ENCODE data around the gene CEP350.
"Not testable (repeated sequence)": the region's sequence is repeated elsewhere in the genome, so short reads cannot be mapped to it uniquely, and the experiment has no call there.

Gene CEP350

DNA sequence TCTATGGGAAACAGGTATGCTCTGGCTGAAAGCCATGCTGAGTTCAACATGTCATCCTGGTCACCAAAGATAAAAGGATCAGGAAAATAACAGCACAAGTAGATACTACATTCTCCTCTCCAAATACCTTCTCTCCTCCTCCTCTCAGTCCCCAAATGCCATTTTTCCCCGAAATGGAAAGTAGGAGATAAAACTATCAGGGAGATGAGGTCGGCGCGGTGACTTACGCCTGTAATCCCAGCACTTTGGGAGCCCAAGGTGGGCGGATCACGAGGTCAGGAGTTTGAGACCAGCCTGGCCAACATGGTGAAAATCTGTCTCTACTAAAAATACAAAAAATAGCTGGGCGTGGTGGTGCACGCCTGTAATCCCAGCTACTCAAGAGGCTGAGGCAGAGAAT is 179.1 kb downstream of the CEP350 start:
- not testable (repeated sequence) for DNase-seq

DNA sequence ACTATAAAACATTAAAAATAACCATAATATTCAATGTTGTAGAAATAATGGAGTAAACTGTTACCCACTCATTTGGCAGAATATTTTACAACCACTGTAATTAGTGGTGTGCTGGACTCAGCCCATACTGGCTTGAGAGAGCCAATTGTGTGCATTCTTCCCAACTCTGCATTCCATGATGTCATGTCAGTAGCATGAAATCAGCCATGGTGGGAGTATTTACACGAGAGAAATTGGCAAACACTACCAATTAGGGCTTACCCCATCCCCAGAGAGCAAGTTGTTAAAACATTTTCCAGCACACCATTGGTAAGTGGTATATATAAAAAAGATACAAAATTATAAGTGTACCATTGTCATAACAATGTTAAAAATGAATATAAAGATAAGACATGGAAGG is 180.9 kb downstream of the CEP350 start:
- no peak for DNase-seq

DNA sequence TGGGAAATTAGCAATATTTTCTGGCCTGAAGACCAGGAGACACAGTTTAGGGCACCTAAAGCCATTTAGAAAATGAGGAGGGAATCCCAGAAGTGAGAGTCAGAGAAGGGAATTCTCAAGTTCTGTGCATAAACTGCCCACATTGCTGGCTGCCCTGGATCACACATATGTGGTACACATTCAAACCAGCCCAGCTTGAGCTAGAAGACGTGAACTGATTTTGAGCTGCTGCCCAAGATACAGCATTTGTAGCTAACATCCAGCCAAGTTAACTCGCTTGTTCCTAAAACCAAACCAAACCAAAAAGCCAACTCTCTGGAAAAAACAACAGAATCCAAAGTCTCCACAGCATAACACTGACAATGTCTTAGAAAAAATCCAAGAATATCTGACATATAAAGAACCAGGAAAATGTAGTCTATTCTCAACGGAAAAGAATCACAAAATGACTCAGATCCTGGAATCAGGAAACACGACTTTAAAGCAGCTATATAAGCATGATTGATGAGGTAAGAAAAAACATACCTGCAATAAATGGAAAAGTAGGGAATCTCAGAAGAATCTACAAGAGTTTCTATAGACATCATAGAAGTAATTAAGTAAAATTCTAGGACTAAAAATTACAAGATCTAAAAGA is 181.8 kb downstream of the CEP350 start:
- no peak for DNase-seq

DNA sequence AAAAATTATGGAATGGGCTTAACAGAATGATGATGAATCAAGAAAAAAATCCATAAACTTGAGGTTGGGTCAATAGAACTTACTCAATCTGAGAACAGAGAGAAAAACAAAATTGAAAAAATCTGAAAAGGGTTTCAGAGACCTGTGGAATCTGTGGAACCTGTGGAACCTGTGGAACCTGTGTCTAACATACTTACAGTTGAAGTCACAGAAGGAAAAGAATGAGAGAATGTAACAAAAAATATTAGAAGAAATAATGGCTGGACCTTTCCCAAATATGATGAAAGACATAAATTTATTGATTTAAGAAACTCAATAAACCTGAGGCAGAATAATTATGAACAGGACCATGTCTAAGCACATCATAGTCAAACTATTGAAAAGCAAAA is 182.4 kb downstream of the CEP350 start:
- DNase-seq = no peak

DNA sequence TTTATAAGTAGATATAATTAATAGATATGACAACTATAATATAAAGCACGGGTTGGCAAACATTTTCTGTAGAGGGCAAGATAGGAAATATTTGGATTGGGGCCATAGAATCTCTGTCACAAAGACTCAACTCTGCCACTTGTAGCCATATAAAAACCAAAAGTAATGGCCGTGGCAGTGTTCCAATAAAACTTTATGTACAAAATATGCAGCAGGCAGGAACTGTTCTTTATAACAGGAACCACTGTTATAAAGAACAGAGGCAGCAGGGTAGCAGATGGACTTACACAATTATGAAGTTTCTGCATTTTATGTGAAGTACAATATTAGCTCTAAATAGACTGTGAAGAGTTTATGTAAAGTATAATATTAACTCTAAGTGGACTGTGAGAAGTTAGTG is 183.2 kb downstream of the CEP350 start:
- no peak for DNase-seq

DNA sequence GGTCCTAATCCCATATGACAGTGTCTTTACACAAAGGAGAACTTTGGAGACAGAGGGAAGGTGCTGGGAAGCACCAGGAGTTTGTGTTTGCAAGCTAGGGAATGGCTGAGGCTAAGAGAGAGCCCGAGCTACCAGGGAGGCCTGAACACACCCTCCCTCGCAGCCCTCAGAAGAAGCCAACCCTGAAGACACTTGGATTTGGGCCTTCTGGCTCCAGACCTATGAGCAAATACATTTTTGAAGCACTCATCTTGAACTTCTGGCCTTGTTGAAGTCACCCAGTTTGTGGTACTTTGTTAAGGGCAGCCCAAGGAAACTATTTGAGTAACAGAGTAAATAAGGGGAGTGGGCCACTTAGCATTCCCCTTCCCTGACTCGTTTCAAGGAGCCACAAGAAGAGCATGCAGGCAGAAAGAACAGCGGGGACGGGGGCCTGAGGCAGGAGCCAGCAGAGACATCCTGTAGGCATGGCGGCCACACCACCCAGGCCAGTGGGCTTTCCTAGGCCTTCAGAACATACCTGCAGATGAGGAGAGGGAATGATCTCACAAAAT is 186.8 kb downstream of the CEP350 start:
- no peak for DNase-seq

DNA sequence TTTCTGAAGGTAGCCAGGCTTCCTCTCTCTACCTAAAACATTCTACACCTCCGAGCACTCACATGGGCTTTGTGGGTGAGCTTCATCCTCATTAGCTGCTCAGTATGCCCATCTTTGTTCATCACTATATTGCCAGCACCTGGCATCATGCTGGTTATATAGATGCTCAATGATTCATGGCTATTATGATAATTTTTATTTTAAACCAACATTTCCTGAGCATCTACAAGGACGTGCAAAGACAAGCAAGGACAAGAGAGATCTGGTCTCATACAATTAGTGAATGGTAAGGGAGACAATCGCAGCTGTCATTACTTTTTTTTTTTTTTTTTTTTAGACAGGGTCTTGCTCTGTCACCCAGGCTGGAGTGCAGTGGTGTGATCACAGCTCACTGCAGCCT is 188.7 kb downstream of the CEP350 start:
- DNase-seq = no peak

DNA sequence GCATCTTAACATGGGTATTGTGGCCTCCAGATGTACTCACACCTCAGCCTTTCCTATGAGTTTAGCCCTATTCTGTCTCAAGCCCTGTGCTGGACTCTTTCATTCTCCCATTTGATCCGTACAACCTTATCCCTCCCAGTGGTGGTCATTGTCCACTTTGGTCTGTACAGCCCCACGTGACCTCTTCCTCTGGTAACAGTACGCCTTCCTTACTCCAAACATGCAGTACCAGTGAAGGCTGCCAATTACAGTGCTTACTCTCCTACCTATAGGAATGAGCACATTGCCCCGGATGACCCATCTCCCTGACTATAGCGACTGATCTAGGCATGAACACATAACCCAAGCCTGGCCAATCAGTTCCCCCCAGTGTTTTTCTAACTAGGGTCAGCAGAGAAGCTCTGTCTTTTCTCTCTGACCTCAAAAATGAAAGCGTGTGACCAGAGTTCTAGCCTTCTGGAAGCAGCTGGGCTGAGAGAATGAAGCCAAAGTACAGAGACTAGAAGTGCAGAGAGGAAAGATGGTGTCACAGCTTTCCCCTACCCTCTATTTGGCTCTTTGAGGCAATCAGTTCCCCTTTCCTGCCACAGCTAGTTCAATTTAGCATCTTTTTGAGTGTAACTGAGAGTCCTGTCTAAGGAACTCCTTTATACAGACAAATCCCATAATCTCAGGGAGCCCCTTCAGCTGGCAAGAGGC is 190.2 kb downstream of the CEP350 start:
- DNase-seq = no peak

DNA sequence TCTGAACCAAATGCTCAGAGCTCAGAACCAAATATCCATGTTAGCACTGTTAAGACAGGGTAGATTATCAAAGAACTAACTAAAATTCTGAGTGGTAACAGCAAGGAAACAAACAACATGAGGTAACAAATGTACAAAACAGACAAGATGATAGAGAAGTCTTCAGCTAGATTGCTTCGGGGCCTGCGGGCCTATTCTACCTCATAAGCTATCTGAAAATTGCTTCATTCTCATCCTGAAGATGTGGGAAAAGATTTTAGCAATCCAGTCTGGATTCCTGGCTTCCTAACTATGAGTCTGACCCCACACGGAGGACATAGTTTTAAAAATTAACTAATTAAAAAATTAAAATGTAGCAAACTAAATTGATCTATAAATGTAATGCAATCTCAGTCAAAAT is 190.8 kb downstream of the CEP350 start:
- DNase-seq = no peak

DNA sequence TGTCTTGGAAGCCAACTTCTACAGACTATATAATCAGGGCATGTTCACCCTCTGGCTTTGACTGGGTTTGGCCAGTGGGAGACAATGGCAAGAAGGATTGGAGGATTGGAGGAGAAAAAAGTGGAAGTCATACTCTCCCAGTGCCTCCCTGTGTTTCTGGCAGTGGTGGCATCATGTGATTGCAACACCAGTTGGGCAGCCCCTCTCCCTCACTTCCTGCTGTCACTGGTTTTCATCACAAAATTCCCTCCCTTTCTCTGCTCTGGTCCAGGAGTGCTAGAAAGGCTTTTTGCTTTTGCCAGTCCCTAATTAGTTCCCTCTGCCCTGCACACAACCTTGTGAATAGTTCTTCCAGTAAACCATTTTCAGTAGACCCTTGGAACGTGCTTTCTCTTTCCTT is 196.4 kb downstream of the CEP350 start:
- DNase-seq = no peak

DNA sequence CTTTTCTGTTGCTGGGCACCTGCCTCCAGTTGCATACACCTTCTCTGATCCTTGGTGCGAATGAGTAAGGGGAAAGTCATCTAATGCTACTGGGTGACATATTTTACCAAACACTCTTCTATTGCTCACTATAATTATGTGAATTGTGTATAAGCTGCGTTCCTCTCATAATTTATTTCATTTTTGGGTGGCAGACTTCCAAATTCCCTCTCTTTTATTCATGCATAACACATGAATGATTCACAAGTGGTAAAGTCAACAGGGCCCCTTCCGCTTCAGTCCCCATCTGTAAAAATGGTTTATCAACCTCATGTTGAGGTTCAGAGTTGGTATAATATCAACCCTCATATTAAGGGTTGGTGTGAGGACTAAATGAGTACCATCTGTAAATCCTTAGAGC is 196.9 kb downstream of the CEP350 start:
- DNase-seq = no peak

DNA sequence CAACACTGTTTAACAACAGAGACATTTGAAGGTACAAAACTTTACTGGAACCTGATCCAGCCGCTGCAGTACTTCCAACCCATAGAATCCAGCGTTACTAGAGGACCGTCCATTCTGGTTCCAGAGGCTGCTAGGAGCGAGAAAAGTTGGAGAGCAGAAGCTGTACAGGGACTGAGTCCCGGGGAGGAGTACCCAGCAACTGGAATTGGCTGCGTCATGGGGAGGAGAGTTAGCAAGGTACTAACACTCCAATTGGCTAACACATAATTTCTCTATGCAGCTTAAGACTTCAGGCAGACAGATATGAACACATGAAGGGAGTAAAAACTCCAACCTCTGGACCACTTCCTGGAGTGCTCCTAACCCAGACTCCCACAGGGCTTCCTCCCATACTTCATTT is 198.0 kb downstream of the CEP350 start:
- no peak for DNase-seq

DNA sequence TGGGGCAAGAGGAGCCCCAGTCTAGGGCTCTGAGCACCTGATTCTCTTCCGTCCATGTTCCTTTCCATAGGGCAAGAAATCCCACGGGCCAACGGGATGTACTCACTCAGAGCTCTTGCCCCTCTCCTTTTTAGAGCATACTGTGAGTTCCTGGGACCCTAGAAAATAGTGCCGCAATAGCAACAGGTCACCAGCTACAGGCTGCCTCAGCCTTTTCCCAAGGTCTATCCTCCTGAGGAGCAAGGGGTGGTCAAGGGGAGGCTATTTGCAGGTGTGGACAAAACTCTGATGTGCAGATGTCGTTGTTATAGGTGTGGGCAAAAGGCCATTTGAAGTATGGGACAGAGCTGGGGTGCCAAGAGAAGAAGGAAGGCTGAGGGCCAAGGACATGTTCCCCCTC is 198.4 kb downstream of the CEP350 start:
- no peak for DNase-seq

DNA sequence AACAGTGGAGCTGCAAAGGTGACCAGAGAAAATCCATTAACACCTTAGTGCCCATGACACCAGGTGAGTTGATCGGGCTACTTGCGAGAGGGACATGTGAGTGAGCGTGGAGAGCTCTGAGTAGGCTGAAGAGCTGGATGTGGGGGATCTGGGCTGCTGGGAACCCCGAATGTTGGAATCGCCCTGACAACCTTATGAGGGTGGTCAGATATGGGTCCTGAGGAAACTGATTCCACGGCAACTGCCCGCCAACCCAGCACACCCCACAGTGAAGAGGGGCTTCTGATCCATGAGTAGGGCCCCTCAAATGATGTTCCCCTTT is 199.4 kb downstream of the CEP350 start:
- DNase-seq = no peak

DNA sequence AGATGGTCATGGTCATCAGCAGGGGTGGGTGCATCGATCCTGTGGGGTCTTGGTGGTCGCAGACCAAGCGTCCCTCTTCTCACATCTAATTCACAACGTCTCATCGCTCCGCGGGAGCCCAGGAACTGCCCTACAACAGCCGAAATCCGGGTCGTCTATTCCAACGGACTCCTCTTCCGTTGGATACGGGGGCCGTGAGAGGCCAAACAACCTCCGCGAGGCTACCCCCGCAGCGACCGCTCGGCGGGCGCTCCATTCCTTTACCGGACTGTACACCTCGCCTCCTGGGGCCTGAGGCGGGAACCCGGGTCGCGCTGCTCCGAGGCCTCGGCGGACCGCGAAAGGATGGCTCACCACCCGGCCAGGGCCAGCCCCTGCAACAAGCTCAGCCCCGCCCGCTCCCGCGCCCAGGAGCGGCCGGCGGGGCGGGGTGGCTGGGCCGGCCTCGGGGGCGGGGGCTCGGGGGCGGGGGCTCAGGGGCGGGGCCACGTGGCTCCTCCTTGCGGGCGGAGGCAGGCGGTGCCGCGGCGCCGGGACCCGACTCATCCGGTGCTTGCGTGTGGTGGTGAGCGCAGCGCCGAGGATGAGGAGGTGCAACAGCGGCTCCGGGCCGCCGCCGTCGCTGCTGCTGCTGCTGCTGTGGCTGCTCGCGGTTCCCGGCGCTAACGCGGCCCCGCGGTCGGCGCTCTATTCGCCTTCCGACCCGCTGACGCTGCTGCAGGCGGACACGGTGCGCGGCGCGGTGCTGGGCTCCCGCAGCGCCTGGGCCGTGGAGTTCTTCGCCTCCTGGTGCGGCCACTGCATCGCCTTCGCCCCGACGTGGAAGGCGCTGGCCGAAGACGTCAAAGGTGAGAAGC is 199.9 kb downstream of the CEP350 start, which contains the start of gene QSOX1:
Gene QSOX1, plus strand, starts transcription at position 545 of the 857 bp plus-strand sequence. Its CDS starts 39 bp downstream, at position 584.
- DNase-seq = peak; percentile 57 to 76

DNA sequence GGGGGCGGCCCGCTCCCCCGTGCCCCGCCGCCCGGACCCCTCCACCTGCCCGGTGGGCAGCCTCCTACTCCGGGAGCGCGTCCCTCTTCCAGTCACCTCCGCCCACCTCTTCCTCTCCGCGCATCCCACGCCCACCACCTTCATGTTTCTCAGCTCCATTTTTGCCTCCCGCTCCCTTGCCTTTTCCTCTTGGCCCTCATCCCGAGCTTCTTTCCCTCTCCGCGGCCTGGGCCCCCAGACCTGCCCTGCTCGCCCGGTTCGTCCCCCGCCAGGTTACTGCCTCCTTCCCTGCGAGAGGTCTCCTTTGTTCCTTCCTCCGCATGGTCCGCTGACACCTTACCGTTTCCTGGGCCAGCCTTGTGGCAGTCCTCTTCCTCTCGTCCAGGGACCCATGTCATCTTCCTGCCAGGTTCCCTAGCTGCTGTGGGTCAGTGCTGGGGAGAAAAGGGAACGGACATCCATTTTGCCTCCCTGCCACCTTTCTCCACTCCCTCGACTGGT is 200.6 kb downstream of the CEP350 start:
- no peak for DNase-seq

DNA sequence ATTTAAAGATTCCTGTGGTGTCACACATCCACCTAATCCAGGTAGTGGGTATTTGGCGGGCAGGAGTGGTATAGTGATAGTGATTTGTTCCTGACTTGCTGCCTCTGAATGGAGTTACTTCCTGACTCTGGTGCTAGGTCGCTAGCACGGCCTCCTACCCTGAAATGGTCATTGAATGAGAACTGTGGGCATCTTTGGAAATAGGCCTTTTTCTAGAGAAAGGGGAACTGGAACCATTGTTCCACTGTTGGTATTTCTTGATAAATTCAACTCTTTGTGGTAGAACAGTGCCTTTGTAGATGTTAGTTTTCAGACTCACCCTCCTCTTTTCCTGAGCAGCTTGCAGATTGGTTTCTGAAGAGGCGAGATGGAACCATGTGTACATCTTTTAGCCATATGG is 201.6 kb downstream of the CEP350 start:
- no peak for DNase-seq

DNA sequence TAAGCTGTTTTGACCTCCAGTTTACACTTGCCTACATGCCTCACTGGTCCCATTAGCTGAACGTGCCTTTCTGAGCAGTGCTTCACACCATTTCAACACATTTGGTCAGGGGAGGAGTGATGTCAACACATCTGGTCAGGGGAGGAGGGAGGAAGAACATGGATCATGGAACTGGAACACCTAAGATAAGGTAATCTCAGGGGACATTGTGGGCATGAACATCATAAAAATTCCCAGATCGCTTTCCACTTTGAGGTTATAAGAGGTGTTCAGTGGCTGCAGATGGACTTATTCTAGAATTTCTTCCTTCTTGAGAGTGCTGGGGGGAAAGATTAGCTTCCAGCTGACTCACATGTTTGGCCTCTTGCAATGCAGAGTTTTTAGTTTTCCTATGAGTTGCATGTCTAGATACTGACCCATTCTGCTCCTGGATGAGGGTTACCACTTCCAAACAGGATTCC is 202.1 kb downstream of the CEP350 start:
- no peak for DNase-seq

DNA sequence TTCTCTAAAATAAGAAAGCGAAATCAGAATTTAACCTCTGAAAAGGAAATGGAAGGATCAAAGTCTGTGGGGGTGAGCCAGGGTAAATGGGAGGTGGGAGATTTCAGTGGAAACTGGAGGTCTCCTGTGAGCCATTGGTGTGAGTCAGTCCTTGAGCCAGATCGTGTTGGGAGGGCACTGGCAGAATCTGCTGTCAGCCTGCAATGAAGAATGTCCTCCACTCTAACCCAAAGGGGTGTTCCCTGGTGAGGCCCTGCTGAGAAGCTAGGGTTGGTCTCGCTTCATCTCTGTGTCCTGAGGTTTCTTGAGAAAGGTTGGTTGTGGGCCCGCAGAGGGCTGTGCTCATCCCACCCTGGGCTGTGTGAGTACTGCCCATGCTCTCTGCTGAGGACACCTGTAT is 202.5 kb downstream of the CEP350 start:
- no peak for DNase-seq

DNA sequence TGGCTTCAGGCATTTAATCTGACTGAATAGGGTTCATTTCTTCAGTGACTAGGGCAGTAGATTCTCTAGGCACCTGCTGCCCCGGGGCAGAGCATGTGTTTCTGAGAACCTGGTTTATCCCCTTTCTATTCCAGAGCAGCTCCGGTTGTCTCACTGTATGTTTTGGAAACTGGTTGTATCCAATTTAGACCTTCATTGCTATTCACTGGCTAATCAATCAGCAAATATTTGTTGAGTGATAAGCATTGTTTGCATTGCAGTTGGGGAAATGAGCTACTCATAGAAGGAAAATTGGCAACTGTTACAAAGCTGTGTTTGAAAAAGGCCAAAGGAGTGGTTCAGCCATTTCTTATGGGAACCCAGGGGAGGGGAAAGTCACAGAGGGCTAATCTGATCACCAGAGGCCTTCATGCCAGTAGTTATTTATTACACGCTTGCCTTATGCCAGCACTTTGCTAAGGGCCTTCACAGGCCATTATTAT is 203.0 kb downstream of the CEP350 start:
- DNase-seq = peak in 1 of 2 experiments; percentile 3

DNA sequence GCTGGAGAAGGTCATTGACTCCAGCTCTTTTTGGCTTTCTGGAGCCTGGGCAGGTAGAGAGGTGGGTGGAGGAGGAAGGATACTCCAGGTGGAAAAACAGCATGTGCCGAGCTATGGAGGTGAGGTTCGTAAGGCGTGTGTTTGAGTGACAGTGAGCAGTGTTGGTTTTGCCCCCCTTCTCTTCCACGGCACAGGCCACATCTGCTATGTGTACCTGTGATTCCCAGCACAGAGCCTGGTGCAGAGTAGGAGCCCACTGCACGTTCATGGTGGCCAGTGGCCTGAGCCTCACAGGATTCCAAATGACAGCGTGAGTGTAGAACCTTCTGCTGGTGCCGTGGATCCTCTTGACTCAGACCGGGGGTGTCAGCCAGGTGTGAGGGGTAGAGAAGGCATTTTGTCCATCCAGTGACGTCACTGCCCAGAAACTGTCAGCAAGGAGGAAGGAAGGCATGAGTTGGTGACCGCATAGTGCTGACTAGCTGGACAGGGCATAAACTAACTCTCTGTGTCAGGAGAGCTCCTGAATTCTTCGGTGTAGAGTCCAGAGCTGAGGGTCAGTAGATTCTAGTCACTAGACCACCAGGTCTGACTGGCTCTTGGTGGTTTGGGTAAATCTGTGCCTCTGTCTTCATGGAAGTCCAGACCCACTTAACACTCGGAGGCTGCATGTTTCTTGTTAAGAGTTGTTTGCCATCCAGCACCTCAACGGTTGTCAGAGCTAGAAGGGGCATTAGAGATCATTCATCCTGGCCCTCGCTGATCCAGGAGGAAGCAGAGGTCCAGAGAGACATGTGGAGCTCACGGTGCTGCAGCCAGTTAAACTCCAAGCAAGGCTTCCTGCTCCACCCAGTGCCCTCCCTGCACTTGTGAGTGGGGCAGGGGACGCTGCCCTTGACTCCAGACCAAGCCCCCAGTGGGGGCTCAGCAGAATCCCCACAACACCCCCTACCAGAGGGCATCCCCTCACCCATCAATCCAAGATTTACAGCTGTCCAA is 203.8 kb downstream of the CEP350 start:
- no peak for DNase-seq

DNA sequence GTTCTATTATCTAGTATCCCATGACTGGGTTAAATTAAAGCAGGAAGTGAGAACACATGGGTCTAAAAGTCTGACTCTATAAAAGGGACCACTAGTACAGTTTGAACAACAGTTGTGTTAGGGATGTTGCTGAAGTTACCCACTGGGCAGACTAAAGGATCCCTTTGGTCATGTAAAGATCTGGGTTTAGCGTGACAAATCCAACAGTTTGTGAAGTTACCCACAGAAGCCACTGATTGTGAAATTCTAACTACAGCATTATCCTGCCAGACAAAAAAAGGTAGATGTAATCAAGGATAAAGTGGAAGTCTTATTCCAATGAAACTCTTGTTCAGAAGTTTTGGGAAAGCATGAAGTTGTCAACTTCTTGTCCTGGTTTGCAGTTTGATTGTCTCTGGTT is 205.7 kb downstream of the CEP350 start:
- DNase-seq = no peak
